Mesendoderm (in vitro differentiated cells): ENCODE measurements around the gene ORC3.
"Not testable (repeated sequence)": the region's sequence is repeated elsewhere in the genome, so short reads cannot be mapped to it uniquely, and the experiment has no call there.

Source experiments
- DNase-seq: peaks from one replicate; pipeline ENCODE4 v3.0.0; 2013
- H2AK5ac ChIP-seq: 2 replicates; pipeline ENCODE4 v1.6.1; 2013; ENCODE audit warnings: low read length, inconsistent platforms
- H2BK120ac ChIP-seq: 2 replicates; pipeline ENCODE4 v1.6.1; 2013; ENCODE audit warnings: low read depth, mild to moderate bottlenecking, low read length, moderate library complexity, mixed read lengths
- H2BK15ac ChIP-seq: replicated peaks from 2 replicates; pipeline ENCODE4 v1.6.1; 2013; ENCODE audit warnings: low read depth, mild to moderate bottlenecking, moderate library complexity
- H2BK5ac ChIP-seq: 2 replicates; pipeline ENCODE4 v1.6.1; 2013; ENCODE audit warnings: low read length, inconsistent platforms
- H3K18ac ChIP-seq: 2 replicates; pipeline ENCODE4 v1.6.1; 2013; ENCODE audit warnings: mild to moderate bottlenecking, low read length, mixed read lengths
- H3K23ac ChIP-seq: one replicate; pipeline ENCODE4 v1.6.1; 2013; ENCODE audit warnings: low read length
- H3K27ac ChIP-seq: 2 replicates; pipeline ENCODE4 v1.5.1; 2013; ENCODE audit warnings: low read depth, mild to moderate bottlenecking, inconsistent platforms, low read length, moderate library complexity
- H3K27me3 ChIP-seq: 2 replicates; pipeline ENCODE4 v1.6.1; 2013; ENCODE audit warnings: low read length, control low read depth, mild to moderate bottlenecking, inconsistent platforms; ENCODE audit not compliant: insufficient read depth, poor library complexity
- H3K36me3 ChIP-seq: 2 replicates; pipeline ENCODE4 v1.6.1; 2013; ENCODE audit warnings: low read length, inconsistent platforms; ENCODE audit not compliant: control insufficient read depth, insufficient read depth
- H3K4ac ChIP-seq: one replicate; pipeline ENCODE4 v1.6.1; 2013; ENCODE audit warnings: low read depth, mild to moderate bottlenecking, low read length, moderate library complexity
- H3K4me1 ChIP-seq: 2 replicates; pipeline ENCODE4 v1.6.1; 2013; ENCODE audit warnings: low read depth, low read length, inconsistent platforms; ENCODE audit not compliant: control insufficient read depth
- H3K4me2 ChIP-seq: 2 replicates; pipeline ENCODE4 v1.6.1; 2013; ENCODE audit warnings: low read length
- H3K4me3 ChIP-seq: 2 replicates; pipeline ENCODE4 v1.5.1; 2013; ENCODE audit warnings: mild to moderate bottlenecking, low read length
- H3K56ac ChIP-seq: one replicate; pipeline ENCODE4 v1.6.1; 2013; ENCODE audit warnings: low read length
- H3K79me1 ChIP-seq: 2 replicates; pipeline ENCODE4 v1.6.1; 2013; ENCODE audit warnings: low read length, inconsistent platforms
- H3K79me2 ChIP-seq: 2 replicates; pipeline ENCODE4 v1.6.1; 2013; ENCODE audit warnings: mild to moderate bottlenecking, low read length; ENCODE audit not compliant: control insufficient read depth, insufficient read depth
- H3K9ac ChIP-seq: 2 replicates; pipeline ENCODE4 v1.6.1; 2013; ENCODE audit warnings: low read length, inconsistent platforms
- H4K5ac ChIP-seq: one replicate; pipeline ENCODE4 v1.6.1; 2013; ENCODE audit warnings: low read length
- H4K8ac ChIP-seq: one replicate; pipeline ENCODE4 v1.6.1; 2013; ENCODE audit warnings: low read depth, mild to moderate bottlenecking, control low read depth, low read length, moderate library complexity
- WGBS: extraction: QIAGEN DNeasy Blood & Tissue Kit; methylation state at CpG from one replicate; pipeline ENCODE4 v1.1.7; 2013; ENCODE audit warnings: low lambda C conversion rate, missing lambda C conversion rate; ENCODE audit not compliant: insufficient coverage; ENCODE audit errors: extremely low coverage; 5-methylcytosine and 5-hydroxymethylcytosine counted together

The ORC3 gene

DNA sequence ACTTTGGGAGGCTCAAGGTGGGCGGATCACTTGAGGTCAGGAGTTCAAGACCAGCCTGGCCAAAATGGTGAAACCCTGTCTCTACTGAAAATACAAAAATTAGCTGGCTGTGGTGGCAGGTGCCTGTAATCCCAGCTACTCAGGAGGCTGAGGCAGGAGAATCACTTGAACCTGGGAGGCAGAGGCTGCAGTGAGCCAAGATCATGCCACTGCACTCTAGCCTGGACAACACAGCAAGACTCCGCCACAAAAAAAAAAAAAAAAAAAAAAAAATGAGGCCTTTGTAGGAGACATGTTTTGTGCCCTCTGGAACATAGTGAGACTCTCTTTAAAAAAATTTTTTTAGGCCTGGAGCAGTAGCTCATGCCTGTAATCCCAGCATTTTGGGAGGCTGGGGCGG is 122.8 kb downstream of the ORC3 start:
- not testable (repeated sequence) for H3K9ac ChIP-seq, H3K56ac ChIP-seq, H3K79me2 ChIP-seq, H2BK120ac ChIP-seq, H3K4me3 ChIP-seq, H3K4me2 ChIP-seq, H4K8ac ChIP-seq, H2BK15ac ChIP-seq, H3K4ac ChIP-seq, H2AK5ac ChIP-seq, H2BK5ac ChIP-seq, H4K5ac ChIP-seq, H3K79me1 ChIP-seq, H3K18ac ChIP-seq, H3K23ac ChIP-seq, H3K36me3 ChIP-seq, H3K4me1 ChIP-seq, DNase-seq, H3K27ac ChIP-seq, H3K27me3 ChIP-seq
- no CpG with 5 or more reads among the region's 3 CpGs for WGBS

DNA sequence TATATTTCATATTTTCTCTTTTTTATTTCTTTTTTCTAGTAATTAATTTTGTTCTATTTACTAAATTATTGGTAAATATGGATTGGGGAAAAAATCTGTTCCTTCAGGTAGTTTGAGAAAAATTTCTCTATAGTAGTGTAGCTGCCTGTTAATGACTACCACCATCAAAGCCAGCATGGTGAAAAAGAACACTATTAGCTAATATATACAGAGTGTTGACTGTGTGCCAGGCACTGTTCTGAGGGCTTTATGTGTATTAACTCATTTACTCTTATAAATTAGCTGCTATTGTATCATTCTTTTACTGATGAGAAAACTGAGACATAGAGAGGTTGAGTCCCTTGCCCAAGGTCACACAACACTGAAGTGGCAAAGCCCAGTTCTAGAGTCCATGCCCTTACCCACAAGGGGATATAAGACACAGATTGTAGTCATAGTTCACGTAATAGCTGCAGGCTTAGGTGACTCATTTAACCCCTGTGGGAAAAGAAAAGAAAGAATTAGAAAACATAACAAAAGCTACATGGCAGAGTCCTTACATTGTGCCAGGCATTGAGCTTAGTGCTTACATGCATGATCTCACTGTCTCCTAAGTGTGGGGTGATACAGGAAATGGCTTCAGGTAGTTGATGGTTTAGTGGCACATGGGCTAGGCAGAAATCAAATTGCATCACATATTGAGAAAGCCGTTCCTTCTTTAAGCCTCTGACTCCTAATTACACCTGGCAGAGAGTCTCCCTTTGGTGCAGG is 124.3 kb downstream of the ORC3 start:
- no CpG with 5 or more reads among the region's 2 CpGs for WGBS
- H3K27ac ChIP-seq: no peak overlapping the region
- H3K56ac ChIP-seq: no peak overlapping the region
- H3K27me3 ChIP-seq: no peaks in the 10 kb centered on the region
- H3K9ac ChIP-seq: no peak overlapping the region
- no peaks in the 10 kb centered on the region for H3K4me1 ChIP-seq
- no peak overlapping the region for H2AK5ac ChIP-seq
- peak; percentile 38 for DNase-seq
- H3K79me2 ChIP-seq: no peaks in the 10 kb centered on the region
- H3K23ac ChIP-seq: no peak overlapping the region
- peak overlapping the region; percentile 29 for H2BK15ac ChIP-seq
- no peaks in the 10 kb centered on the region for H3K36me3 ChIP-seq
- no peak overlapping the region for H3K4me3 ChIP-seq
- H2BK120ac ChIP-seq: no peak overlapping the region
- H2BK5ac ChIP-seq: no peak overlapping the region
- no peak overlapping the region for H4K5ac ChIP-seq
- H3K18ac ChIP-seq: no peak overlapping the region
- no peak overlapping the region for H3K4ac ChIP-seq
- H4K8ac ChIP-seq: no peak overlapping the region
- no peaks in the 10 kb centered on the region for H3K79me1 ChIP-seq
- no peak overlapping the region for H3K4me2 ChIP-seq
